HepG2 (cell line): ENCODE results near the gene ANKRD22. TPM values are rescaled to one million over a fixed set of nuclear protein-coding genes. Genes with fewer than 3 reads are reported as not detected.

Experiments used
- ATAC-seq: fragments of 200-7000 bp; cut with Tn5 transposase; 3 replicates; pipeline ENCODE4 v1.9.1; 2020; ENCODE audit warnings: mild to moderate bottlenecking, moderate library complexity
- BruUV-seq: library from RNA; stranded (reverse); fragments of 400-500 nt; replicated peaks from 2 replicates; lab custom pipeline; 2021; lab: Mats Ljungman, UMichigan
- CTCF ChIA-PET: fragments of 300-600 bp; formaldehyde crosslinking; extraction: SDS; loops from one replicate; lab custom pipeline; 2021; ENCODE audit warnings: low total read pairs, inconsistent platforms, low intra/inter-chr PET ratio; lab: Yijun Ruan, JAX
- POLR2A ChIA-PET: fragments of 350-600 bp; sonication (Branson Sonifier 250); formaldehyde crosslinking; loops from one replicate; lab custom pipeline; 2020; ENCODE audit warnings: antibody characterized with exemption, inconsistent platforms; lab: Yijun Ruan, JAX
- DNase-seq: peaks from one replicate; pipeline ENCODE4 v3.0.0-alpha.2; 2015; ENCODE audit warnings: low spot score
- FAIRE-seq: peaks from 3 replicates; lab custom pipeline; 2011; peaks lifted over from hg19 to GRCh38; lab: Jason Lieb, UNC
- H2AFZ ChIP-seq: one replicate; pipeline ENCODE4 v1.6.1; 2011; ENCODE audit warnings: low read length, inconsistent platforms
- H3K27ac ChIP-seq: fragments of 300-600 bp; 3 replicates; pipeline ENCODE4 v1.8.0; 2011; ENCODE audit warnings: mixed run types, mild to moderate bottlenecking, mixed read lengths, low read length, inconsistent platforms; ENCODE audit not compliant: insufficient read depth; ENCODE audit errors: extremely low read length
- H3K27me3 ChIP-seq, 2 experiments: fragments of 200-600 bp in 1 of 2; 2 replicates in 1 of 2; 3 replicates in 1 of 2; pipeline versions ENCODE4 v1.6.0 to v1.8.0; 2011; ENCODE audit warnings: low read length in 2 of 2, mild to moderate bottlenecking in 2 of 2, moderate library complexity in 2 of 2, inconsistent platforms in 1 of 2; ENCODE audit not compliant: insufficient read depth in 2 of 2, control insufficient read depth in 1 of 2
- H3K36me3 ChIP-seq, 2 experiments: fragments of 200-600 bp in 1 of 2; replicated peaks in 1 of 2; 2 replicates in 1 of 2; 3 replicates in 1 of 2; pipeline versions ENCODE4 v1.5.1 to v1.8.0; 2011; ENCODE audit warnings: low read length in 2 of 2, inconsistent platforms in 1 of 2; ENCODE audit not compliant: insufficient read depth in 2 of 2, control insufficient read depth in 1 of 2
- H3K4me1 ChIP-seq: 2 replicates; pipeline ENCODE4 v1.5.1; 2012; ENCODE audit warnings: low read length, inconsistent platforms; ENCODE audit not compliant: insufficient read depth
- H3K4me2 ChIP-seq: 2 replicates; pipeline ENCODE4 v1.6.0; 2011; ENCODE audit warnings: low read depth, low read length, inconsistent platforms
- H3K4me3 ChIP-seq, 3 experiments: fragments of 200-600 bp in 1 of 3; sonication (generic), shearing (Covaris generic) in 1 of 3; replicated peaks in 1 of 3; 2 replicates each; pipeline ENCODE4 v1.5.1; 2011 to 2016; ENCODE audit warnings: low read length in 3 of 3, inconsistent platforms in 2 of 3, low read depth in 2 of 3, mild to moderate bottlenecking in 2 of 3, control low read depth in 1 of 3, mixed read lengths in 1 of 3; ENCODE audit not compliant: insufficient read depth in 1 of 3
- H3K79me2 ChIP-seq: one replicate; pipeline ENCODE4 v1.6.1; 2011; ENCODE audit warnings: low read length, inconsistent platforms; ENCODE audit not compliant: insufficient read depth
- H3K9ac ChIP-seq: 2 replicates; pipeline ENCODE4 v1.6.0; 2011; ENCODE audit warnings: mild to moderate bottlenecking, low read depth, low read length, inconsistent platforms; ENCODE audit not compliant: insufficient read depth
- H3K9me3 ChIP-seq: 2 replicates; pipeline ENCODE4 v1.5.1; 2012; ENCODE audit warnings: mild to moderate bottlenecking, low read length
- H4K20me1 ChIP-seq: 2 replicates; pipeline ENCODE4 v1.6.0; 2011; ENCODE audit warnings: inconsistent platforms, mild to moderate bottlenecking, low read length, moderate library complexity; ENCODE audit not compliant: insufficient read depth
- HNF1A ChIP-seq, 2 experiments: sonication (generic) in 1 of 2; formaldehyde crosslinking in 1 of 2; IDR thresholded peaks; 2 replicates each; pipeline versions ENCODE4 v1.4.0 to v1.6.1; 2016 to 2020; ENCODE audit warnings: borderline replicate concordance in 1 of 2, low read depth in 1 of 2, mild to moderate bottlenecking in 1 of 2, missing genetic modification reagents in 1 of 2
- MAFF ChIP-seq: IDR thresholded peaks from 2 replicates; pipeline ENCODE4 v1.6.1; 2011; ENCODE audit warnings: low read depth, low read length, improper control_type of control experiment
- MAFK ChIP-seq, 2 experiments: IDR thresholded peaks in 1 of 2; conservative IDR thresholded peaks in 1 of 2; 2 replicates each; pipeline ENCODE4 v1.6.1; 2011; ENCODE audit warnings: improper control_type of control experiment in 2 of 2, low read length in 2 of 2
- PITX1 ChIP-seq: sonication (generic); formaldehyde crosslinking; IDR thresholded peaks from 2 replicates; pipeline ENCODE4 v1.5.1; 2020; ENCODE audit warnings: mild to moderate bottlenecking, missing genetic modification reagents
- PRDM15 ChIP-seq: sonication (generic); formaldehyde crosslinking; IDR thresholded peaks from 2 replicates; pipeline ENCODE4 v1.4.0; 2020; ENCODE audit warnings: missing genetic modification reagents
- ZBTB38 ChIP-seq: sonication (generic); formaldehyde crosslinking; IDR thresholded peaks from 2 replicates; pipeline ENCODE4 v1.5.1; 2020; ENCODE audit warnings: mild to moderate bottlenecking, missing genetic modification reagents
- ZNF343 ChIP-seq: sonication (generic); formaldehyde crosslinking; IDR thresholded peaks from 2 replicates; pipeline ENCODE4 v1.4.0; 2020; ENCODE audit warnings: mild to moderate bottlenecking, missing genetic modification reagents
- ZNF432 ChIP-seq: sonication (generic); formaldehyde crosslinking; IDR thresholded peaks from 2 replicates; pipeline ENCODE4 v1.5.0; 2020; ENCODE audit warnings: missing genetic modification reagents, mild to moderate bottlenecking, borderline replicate concordance
- ZNF792 ChIP-seq: IDR thresholded peaks from 2 replicates; pipeline ENCODE4 v1.6.1; 2016
- WGBS: methylation state at CpG from one replicate; pipeline ENCODE4 v1.1.6; 2017; ENCODE audit warnings: low lambda C conversion rate; 5-methylcytosine and 5-hydroxymethylcytosine counted together
- in situ Hi-C: cut with HindIII; loops from 2 replicates; pipeline ENCODE4 v1.10.0; 2017; ENCODE audit warnings: low pct_unique_long_range_greater_than_20kb; ENCODE audit not compliant: extremely low pct_ligation_motif_present
- intact Hi-C: fragments of 100-400 bp; cut with micrococcal nuclease; formaldehyde crosslinking; loops from one replicate; pipeline ENCODE4 v1.10.0; 2022; ENCODE audit not compliant: unreplicated experiment
- polyA plus RNA-seq, 8 experiments: library from polyadenylated mRNA; depleted of rRNA in 3 of 8; stranded (reverse) in 7 of 8; unstranded in 1 of 8; fragments of >200 nt; fragmentation: Illumina TruSeq in 4 of 8; extraction: Trizol in 4 of 8; gene quantifications; 2 replicates each; pipeline versions ENCODE4 v1.2.1 to v1.2.3, GENCODE V29; 2011 to 2016; ENCODE audit warnings: low read depth in 4 of 8, missing spikeins in 1 of 8, mixed read lengths in 1 of 8; ENCODE audit not compliant: insufficient read depth in 1 of 8
- total RNA-seq, 5 experiments: library from RNA; depleted of rRNA; stranded (reverse); fragments of >200 nt; fragmentation: Illumina TruSeq; extraction: Trizol; gene quantifications; 2 replicates each; pipeline ENCODE4 v1.2.3, GENCODE V29; 2016; ENCODE audit warnings: low read depth in 1 of 5

The ANKRD22 gene
- total and polyA plus RNA-seq, 2 of the 13 experiments (the other 11 are each of a cell fraction or from before 2014, with no cell fraction given) = not detected

GRCh38 chr10:88819290-88819689, 32.4 kb downstream of the ANKRD22 start:
- Histone ChIP-seq H3K4me3 (no peak overlapping the region), H3K9me3 (no peaks in the 10 kb centered on the region), H4K20me1 (no peaks in the 10 kb centered on the region), H3K4me1 (no peaks in the 10 kb centered on the region), H3K4me2 (no peak overlapping the region), H3K36me3 (no peaks in the 10 kb centered on the region), H3K79me2 (no peaks in the 10 kb centered on the region), H2AFZ (no peak overlapping the region), H3K27me3 (peaks cover 0 to 4% of the 10 kb centered on the region in 2 experiments; a peak in 1 of 5 replicates), H3K27ac (no peak overlapping the region), H3K9ac (no peak overlapping the region)
- 0% methylated on average over 3 of the region's 3 CpGs for WGBS
- TF ChIP-seq ZNF792 (CRISPR knock-in tag) (no peak), PITX1 (no peak), HNF1A (IDR thresholded peaks at IDR 0.05; ENCODE audit: low read depth) (no peak), HNF1A (CRISPR knock-in tag; IDR thresholded peaks at IDR 0.05; ENCODE audit: borderline replicate concordance) (no peak)
- DNase-seq = no peak
- POLR2A ChIA-PET = no interaction called here
- in situ Hi-C loops = no loop called here
- FAIRE-seq = no peak
- BruUV-seq = no TSS peak
- CTCF ChIA-PET = no interaction called here
- intact Hi-C loops = no loop called here
- no peak for ATAC-seq

GRCh38 chr10:88813200-88813599, 38.4 kb downstream of the ANKRD22 start:
- Histone ChIP-seq H3K9ac (no peak overlapping the region), H3K4me2 (no peak overlapping the region), H3K36me3 (no peaks in the 10 kb centered on the region), H3K4me1 (no peaks in the 10 kb centered on the region), H3K27me3 (no peaks in the 10 kb centered on the region), H3K27ac (no peak overlapping the region), H3K4me3 (no peak overlapping the region), H2AFZ (no peak overlapping the region), H3K79me2 (no peaks in the 10 kb centered on the region), H3K9me3 (no peaks in the 10 kb centered on the region), H4K20me1 (no peaks in the 10 kb centered on the region)
- FAIRE-seq = no peak
- intact Hi-C loops (loop anchor here (2.0 kb wide), 1 partner anchor 242 kb away; no protein-coding TSS in a partner anchor), in situ Hi-C loops (no loop called here)
- no TSS peak for BruUV-seq
- no peak for DNase-seq
- no peak for ATAC-seq
- WGBS = 6% methylated on average over 6 of the region's 6 CpGs
- TF ChIP-seq PRDM15 (CRISPR knock-in tag) = no peak
- peak in 1 of 2 experiments; percentile 59; a peak in 2 of 4 replicates for TF ChIP-seq MAFK (conservative IDR thresholded peaks at IDR 0.05 in 1 of 2, IDR thresholded peaks at IDR 0.05 in 1 of 2; ENCODE audit: low read length in 2 of 2)
- no peak for TF ChIP-seq ZNF343 (CRISPR knock-in tag)
- no peak for TF ChIP-seq ZNF432 (CRISPR knock-in tag)
- no peak for TF ChIP-seq ZBTB38
- peak; percentile 30; the same call in 1 of the 2 replicates for TF ChIP-seq MAFF
- ChIA-PET POLR2A (no interaction called here), CTCF (no interaction called here)
